ENCODE data around the gene TMPRSS5. TPM values are rescaled to one million over a fixed set of nuclear protein-coding genes. Genes with fewer than 3 reads are reported as not detected.
A peak's percentile ranks its signal among the peaks of the same experiment; 100 is the strongest.

Gene TMPRSS5
- total and polyA plus RNA-seq, 10 of the 15 experiments (the other 5 are each of a cell fraction or from before 2014, with no cell fraction given) = 0.05 to 0.85 (median 0.34) TPM; not detected in 2

DNA sequence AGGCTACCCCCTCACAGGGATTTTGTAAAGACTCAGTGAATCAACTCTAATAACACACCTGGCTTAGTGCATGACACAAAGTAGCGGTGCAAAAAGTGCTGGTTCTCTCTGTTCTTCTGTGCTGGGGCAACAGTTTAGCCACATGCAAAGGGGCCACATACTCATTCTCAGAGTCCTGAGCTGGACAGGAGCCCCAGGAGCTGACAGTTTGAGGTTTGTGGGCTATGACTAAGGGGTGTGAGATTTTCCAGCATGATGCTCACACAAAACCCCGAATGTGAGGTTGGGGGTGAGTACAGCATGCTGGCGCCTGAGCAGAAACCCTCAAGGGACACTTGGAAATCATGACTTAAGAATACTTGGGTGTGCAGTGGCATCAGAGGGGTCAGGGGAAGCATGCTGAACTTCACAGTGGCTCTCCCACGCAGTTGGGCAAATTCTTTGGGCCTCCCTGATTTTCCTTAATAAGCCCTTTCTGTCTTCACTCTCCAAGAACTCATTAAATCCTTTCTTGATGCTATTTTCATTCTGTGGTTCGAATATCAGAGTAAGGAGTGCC is 31.0 kb downstream of the TMPRSS5 start (continued):
- TF ChIP-seq, protein P1, sequence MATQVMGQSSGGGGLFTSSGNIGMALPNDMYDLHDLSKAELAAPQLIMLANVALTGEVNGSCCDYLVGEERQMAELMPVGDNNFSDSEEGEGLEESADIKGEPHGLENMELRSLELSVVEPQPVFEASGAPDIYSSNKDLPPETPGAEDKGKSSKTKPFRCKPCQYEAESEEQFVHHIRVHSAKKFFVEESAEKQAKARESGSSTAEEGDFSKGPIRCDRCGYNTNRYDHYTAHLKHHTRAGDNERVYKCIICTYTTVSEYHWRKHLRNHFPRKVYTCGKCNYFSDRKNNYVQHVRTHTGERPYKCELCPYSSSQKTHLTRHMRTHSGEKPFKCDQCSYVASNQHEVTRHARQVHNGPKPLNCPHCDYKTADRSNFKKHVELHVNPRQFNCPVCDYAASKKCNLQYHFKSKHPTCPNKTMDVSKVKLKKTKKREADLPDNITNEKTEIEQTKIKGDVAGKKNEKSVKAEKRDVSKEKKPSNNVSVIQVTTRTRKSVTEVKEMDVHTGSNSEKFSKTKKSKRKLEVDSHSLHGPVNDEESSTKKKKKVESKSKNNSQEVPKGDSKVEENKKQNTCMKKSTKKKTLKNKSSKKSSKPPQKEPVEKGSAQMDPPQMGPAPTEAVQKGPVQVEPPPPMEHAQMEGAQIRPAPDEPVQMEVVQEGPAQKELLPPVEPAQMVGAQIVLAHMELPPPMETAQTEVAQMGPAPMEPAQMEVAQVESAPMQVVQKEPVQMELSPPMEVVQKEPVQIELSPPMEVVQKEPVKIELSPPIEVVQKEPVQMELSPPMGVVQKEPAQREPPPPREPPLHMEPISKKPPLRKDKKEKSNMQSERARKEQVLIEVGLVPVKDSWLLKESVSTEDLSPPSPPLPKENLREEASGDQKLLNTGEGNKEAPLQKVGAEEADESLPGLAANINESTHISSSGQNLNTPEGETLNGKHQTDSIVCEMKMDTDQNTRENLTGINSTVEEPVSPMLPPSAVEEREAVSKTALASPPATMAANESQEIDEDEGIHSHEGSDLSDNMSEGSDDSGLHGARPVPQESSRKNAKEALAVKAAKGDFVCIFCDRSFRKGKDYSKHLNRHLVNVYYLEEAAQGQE (IDR thresholded peaks at IDR 0.05; ENCODE audit: low read depth, low read length) = 0 out of 2 replicates have a peak, but pooled peaks have one; percentile 10
- peak; percentile 82; the same call in 1 of the 2 replicates for TF ChIP-seq MYB (IDR thresholded peaks at IDR 0.05; ENCODE audit: borderline replicate concordance, low read depth, low read length)
- TF ChIP-seq CBFB (IDR thresholded peaks at IDR 0.05; ENCODE audit: low read depth) = peak; percentile 76; the same call in 1 of the 2 replicates
- TF ChIP-seq PAX5 (IDR thresholded peaks at IDR 0.05; ENCODE audit: borderline replicate concordance, low read depth, low read length) = peak; percentile 26; the same call in 1 of the 2 replicates
- TF ChIP-seq ZBED1 (IDR thresholded peaks at IDR 0.05; ENCODE audit: borderline replicate concordance) = no peak
- peak; percentile 72; the same call in 1 of the 2 replicates for TF ChIP-seq DPF2 (IDR thresholded peaks at IDR 0.05)
- peak; percentile 47 to 75; a peak in 3 of 4 replicates for TF ChIP-seq IKZF2 (IDR thresholded peaks at IDR 0.05)
- peak in 1 of 2 experiments; percentile 62; a peak in 2 of 4 replicates for TF ChIP-seq BHLHE40 (IDR thresholded peaks at IDR 0.05; ENCODE audit: borderline replicate concordance in 1 of 2, low read depth in 2 of 2, low read length in 1 of 2)
- TF ChIP-seq, protein P2, sequence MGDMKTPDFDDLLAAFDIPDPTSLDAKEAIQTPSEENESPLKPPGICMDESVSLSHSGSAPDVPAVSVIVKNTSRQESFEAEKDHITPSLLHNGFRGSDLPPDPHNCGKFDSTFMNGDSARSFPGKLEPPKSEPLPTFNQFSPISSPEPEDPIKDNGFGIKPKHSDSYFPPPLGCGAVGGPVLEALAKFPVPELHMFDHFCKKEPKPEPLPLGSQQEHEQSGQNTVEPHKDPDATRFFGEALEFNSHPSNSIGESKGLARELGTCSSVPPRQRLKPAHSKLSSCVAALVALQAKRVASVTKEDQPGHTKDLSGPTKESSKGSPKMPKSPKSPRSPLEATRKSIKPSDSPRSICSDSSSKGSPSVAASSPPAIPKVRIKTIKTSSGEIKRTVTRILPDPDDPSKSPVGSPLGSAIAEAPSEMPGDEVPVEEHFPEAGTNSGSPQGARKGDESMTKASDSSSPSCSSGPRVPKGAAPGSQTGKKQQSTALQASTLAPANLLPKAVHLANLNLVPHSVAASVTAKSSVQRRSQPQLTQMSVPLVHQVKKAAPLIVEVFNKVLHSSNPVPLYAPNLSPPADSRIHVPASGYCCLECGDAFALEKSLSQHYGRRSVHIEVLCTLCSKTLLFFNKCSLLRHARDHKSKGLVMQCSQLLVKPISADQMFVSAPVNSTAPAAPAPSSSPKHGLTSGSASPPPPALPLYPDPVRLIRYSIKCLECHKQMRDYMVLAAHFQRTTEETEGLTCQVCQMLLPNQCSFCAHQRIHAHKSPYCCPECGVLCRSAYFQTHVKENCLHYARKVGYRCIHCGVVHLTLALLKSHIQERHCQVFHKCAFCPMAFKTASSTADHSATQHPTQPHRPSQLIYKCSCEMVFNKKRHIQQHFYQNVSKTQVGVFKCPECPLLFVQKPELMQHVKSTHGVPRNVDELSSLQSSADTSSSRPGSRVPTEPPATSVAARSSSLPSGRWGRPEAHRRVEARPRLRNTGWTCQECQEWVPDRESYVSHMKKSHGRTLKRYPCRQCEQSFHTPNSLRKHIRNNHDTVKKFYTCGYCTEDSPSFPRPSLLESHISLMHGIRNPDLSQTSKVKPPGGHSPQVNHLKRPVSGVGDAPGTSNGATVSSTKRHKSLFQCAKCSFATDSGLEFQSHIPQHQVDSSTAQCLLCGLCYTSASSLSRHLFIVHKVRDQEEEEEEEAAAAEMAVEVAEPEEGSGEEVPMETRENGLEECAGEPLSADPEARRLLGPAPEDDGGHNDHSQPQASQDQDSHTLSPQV (IDR thresholded peaks at IDR 0.05) = no peak
- TF ChIP-seq, protein P3, sequence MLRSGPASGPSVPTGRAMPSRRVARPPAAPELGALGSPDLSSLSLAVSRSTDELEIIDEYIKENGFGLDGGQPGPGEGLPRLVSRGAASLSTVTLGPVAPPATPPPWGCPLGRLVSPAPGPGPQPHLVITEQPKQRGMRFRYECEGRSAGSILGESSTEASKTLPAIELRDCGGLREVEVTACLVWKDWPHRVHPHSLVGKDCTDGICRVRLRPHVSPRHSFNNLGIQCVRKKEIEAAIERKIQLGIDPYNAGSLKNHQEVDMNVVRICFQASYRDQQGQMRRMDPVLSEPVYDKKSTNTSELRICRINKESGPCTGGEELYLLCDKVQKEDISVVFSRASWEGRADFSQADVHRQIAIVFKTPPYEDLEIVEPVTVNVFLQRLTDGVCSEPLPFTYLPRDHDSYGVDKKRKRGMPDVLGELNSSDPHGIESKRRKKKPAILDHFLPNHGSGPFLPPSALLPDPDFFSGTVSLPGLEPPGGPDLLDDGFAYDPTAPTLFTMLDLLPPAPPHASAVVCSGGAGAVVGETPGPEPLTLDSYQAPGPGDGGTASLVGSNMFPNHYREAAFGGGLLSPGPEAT (IDR thresholded peaks at IDR 0.05; ENCODE audit: low read depth) = peak; percentile 30; the same call in 1 of the 2 replicates
- peak; percentile 94 for TF ChIP-seq RUNX3 (IDR thresholded peaks at IDR 0.05; ENCODE audit: low read length)
- TF ChIP-seq EED (IDR thresholded peaks at IDR 0.05; ENCODE audit: low read depth) = no peak; the same call in none of the 2 replicates
- no peak for TF ChIP-seq CHD2 (IDR thresholded peaks at IDR 0.05; ENCODE audit: borderline replicate concordance, low read depth, low read length)
- TF ChIP-seq FOS (IDR thresholded peaks at IDR 0.05; ENCODE audit: borderline replicate concordance, extremely low read depth, insufficient read length) = no peak
- 0 out of 2 replicates have a peak, but pooled peaks have one; percentile 39 for TF ChIP-seq NBN (IDR thresholded peaks at IDR 0.05)
- peak; percentile 57; the same call in 1 of the 2 replicates for TF ChIP-seq ATF7 (IDR thresholded peaks at IDR 0.05; ENCODE audit: low read depth)
- peak; percentile 65; the same call in 1 of the 2 replicates for TF ChIP-seq NFIC (IDR thresholded peaks at IDR 0.05; ENCODE audit: low read depth, low read length)
- TF ChIP-seq, protein P4, sequence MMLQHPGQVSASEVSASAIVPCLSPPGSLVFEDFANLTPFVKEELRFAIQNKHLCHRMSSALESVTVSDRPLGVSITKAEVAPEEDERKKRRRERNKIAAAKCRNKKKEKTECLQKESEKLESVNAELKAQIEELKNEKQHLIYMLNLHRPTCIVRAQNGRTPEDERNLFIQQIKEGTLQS (IDR thresholded peaks at IDR 0.05; ENCODE audit: borderline replicate concordance, extremely low read depth, low read depth, low read length) = no peak
- TF ChIP-seq NR2F1 (conservative IDR thresholded peaks at IDR 0.05) = 0 out of 2 replicates have a peak, but pooled peaks have one; percentile 16
- TF ChIP-seq ZNF217 (IDR thresholded peaks at IDR 0.05) = no peak

Data from GM12878 (cell line).